HAP-1 (cell line): ENCODE data around the gene TNFRSF9.

ENCODE experiments used
- DNase-seq, 2 experiments: peaks; one replicate each; pipeline ENCODE4 v3.0.0-alpha.2; 2016 to 2020; ENCODE audit warnings: low spot score in 2 of 2
- H3K27me3 ChIP-seq: fragments of 250-450 bp; sonication (Bioruptor Pico); 2 replicates; pipeline ENCODE4 v1.5.1; 2020; ENCODE audit warnings: low read depth, mild to moderate bottlenecking, moderate library complexity
- H3K36me3 ChIP-seq: fragments of 250-450 bp; sonication (Bioruptor Pico); replicated peaks from 2 replicates; pipeline ENCODE4 v1.5.1; 2020; ENCODE audit warnings: mild to moderate bottlenecking
- H3K4me1 ChIP-seq: fragments of 250-450 bp; sonication (Bioruptor Pico); 2 replicates; pipeline ENCODE4 v1.5.1; 2020; ENCODE audit warnings: mild to moderate bottlenecking
- H3K4me3 ChIP-seq: fragments of 250-450 bp; sonication (Bioruptor Pico); 2 replicates; pipeline ENCODE4 v1.5.1; 2020; ENCODE audit warnings: mild to moderate bottlenecking, moderate library complexity
- H3K9me3 ChIP-seq: fragments of 250-450 bp; sonication (Bioruptor Pico); 2 replicates; pipeline ENCODE4 v1.5.1; 2020; ENCODE audit warnings: mild to moderate bottlenecking, moderate library complexity
- in situ Hi-C: fragments of 300-500 bp; cut with MboI; formaldehyde crosslinking; loops from 3 replicates; pipeline ENCODE4 v1.14.3; 2020; ENCODE audit warnings: low sequenced_read_pairs, inconsistent platforms, mixed read lengths

TNFRSF9 gene

DNA sequence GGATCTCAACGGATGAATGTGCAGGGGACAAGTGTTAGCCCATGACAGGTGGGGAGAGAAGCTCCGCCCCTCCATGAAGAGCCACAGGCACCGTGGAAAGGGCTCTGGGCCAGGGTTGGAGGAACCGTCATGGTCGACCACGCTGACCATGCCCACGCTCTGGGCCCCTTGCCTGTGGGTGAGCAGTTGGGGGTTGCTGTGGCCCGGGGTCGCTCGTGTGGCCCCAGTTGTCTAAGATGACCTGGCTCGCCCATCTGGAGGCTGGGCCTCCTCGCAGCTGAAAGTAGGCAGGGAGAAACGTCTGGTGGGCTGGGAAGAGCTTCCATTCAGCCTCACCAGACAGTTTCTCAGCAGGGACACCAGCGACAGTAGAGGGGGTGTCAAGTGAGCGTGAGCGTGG is 74.7 kb downstream of the TNFRSF9 start:
- in situ Hi-C loops, result no loop called here
- Histone ChIP-seq H3K27me3 (no peaks in the 10 kb centered on the region), H3K4me3 (no peak overlapping the region), H3K36me3 (no peaks in the 10 kb centered on the region), H3K9me3 (no peaks in the 10 kb centered on the region), H3K4me1 (no peaks in the 10 kb centered on the region)
- DNase-seq, result no peak
